NOMO-1 (cell line): Measurements from ENCODE around the gene STARD10.

Source experiments
- DNase-seq, 2 experiments: peaks; one replicate each; lab custom pipeline; 2025; ENCODE audit not compliant: unreplicated experiment in 2 of 2; lab: John Stamatoyannopoulos, UW

The STARD10 gene

GRCh38 chr11:72781313-72782080, 12.3 kb downstream of the STARD10 start:
- DNase-seq: no peak

- DNase-seq: no peak
Measured at GRCh38 chr11:72781063-72781312, 12.9 kb downstream of the STARD10 start.

GRCh38 chr11:72780296-72781062, 13.4 kb downstream of the STARD10 start:
- DNase-seq: no peak

GRCh38 chr11:72779495-72780128, 14.2 kb downstream of the STARD10 start:
- DNase-seq: no peak

GRCh38 chr11:72778535-72779494, 15.0 kb downstream of the STARD10 start:
- DNase-seq: no peak

- DNase-seq: no peak
Measured at GRCh38 chr11:72777755-72778278, 16.0 kb downstream of the STARD10 start.

- no peak for DNase-seq
Measured at GRCh38 chr11:72776844-72777754, 16.7 kb downstream of the STARD10 start.

GRCh38 chr11:72776117-72776843, 17.6 kb downstream of the STARD10 start:
- no peak for DNase-seq

GRCh38 chr11:72775288-72776110, 18.3 kb downstream of the STARD10 start:
- DNase-seq: no peak

GRCh38 chr11:72774499-72774898, 19.3 kb downstream of the STARD10 start:
- no peak for DNase-seq

- DNase-seq: no peak
Measured at GRCh38 chr11:72773696-72774095, 20.2 kb downstream of the STARD10 start.

- no peak for DNase-seq
Measured at GRCh38 chr11:72773291-72773690, 20.6 kb downstream of the STARD10 start.

GRCh38 chr11:72772059-72772458, 21.8 kb downstream of the STARD10 start:
- DNase-seq: no peak

- DNase-seq: no peak
Measured at GRCh38 chr11:72771507-72771906, 22.3 kb downstream of the STARD10 start.

GRCh38 chr11:72770799-72771198, 23.0 kb downstream of the STARD10 start:
- no peak for DNase-seq

GRCh38 chr11:72769680-72770079, 24.2 kb downstream of the STARD10 start:
- no peak for DNase-seq

- DNase-seq: no peak
Measured at GRCh38 chr11:72768581-72768980, 25.3 kb downstream of the STARD10 start.
